A549 (cell line): ENCODE data around the gene ARRDC5. TPM values are rescaled to one million over a fixed set of nuclear protein-coding genes. Genes with fewer than 3 reads are reported as not detected.
"Not testable (repeated sequence)": the region's sequence is repeated elsewhere in the genome, so short reads cannot be mapped to it uniquely, and the experiment has no call there.

Experiments used
- ATAC-seq, 2 experiments: fragments of 200-7000 bp in 1 of 2; fragments of >200 bp in 1 of 2; cut with Nextera tagmentation in 1 of 2; cut with Tn5 transposase in 1 of 2; 3 replicates each; pipeline versions ENCODE4 v1.8.0 to v1.9.1; 2018 to 2020; ENCODE audit warnings: mild to moderate bottlenecking in 1 of 2, moderate library complexity in 1 of 2
- CTCF ChIA-PET: fragments of 300-600 bp; sonication (Branson Sonifier 250); formaldehyde crosslinking; extraction: SDS; loops from one replicate; lab custom pipeline; 2021; ENCODE audit warnings: antibody characterized with exemption, inconsistent platforms; lab: Yijun Ruan, JAX
- POLR2A ChIA-PET: fragments of 350-600 bp; formaldehyde crosslinking; extraction: SDS; loops from one replicate; lab custom pipeline; 2021; ENCODE audit warnings: antibody characterized with exemption, inconsistent platforms; lab: Yijun Ruan, JAX
- DNase-seq, 2 experiments: peaks; one replicate each; pipeline versions ENCODE4 v3.0.0 to v3.0.0-alpha.2; 2011 to 2016; ENCODE audit warnings: low read depth in 1 of 2, low spot score in 1 of 2
- FAIRE-seq: peaks from 2 replicates; lab custom pipeline; 2011; peaks lifted over from hg19 to GRCh38; lab: Jason Lieb, UNC
- H3K27ac ChIP-seq, 2 experiments: fragments of >200 bp; sonication (Bioruptor Twin); formaldehyde crosslinking; 3 replicates each; pipeline ENCODE4 v1.5.1; 2016 to 2017
- H3K4me1 ChIP-seq: fragments of >200 bp; sonication (Bioruptor Twin); formaldehyde crosslinking; 3 replicates; pipeline ENCODE4 v1.6.1; 2016
- H3K4me2 ChIP-seq: fragments of >200 bp; sonication (Bioruptor Twin); formaldehyde crosslinking; 3 replicates; pipeline ENCODE4 v1.6.1; 2016
- H3K4me3 ChIP-seq: fragments of >200 bp; sonication (Bioruptor Twin); formaldehyde crosslinking; 3 replicates; pipeline ENCODE4 v1.5.1; 2016
- H3K9me3 ChIP-seq: fragments of >200 bp; sonication (Bioruptor Twin); formaldehyde crosslinking; 3 replicates; pipeline ENCODE4 v1.6.1; 2016
- BCL3 ChIP-seq: fragments of >200 bp; sonication (Bioruptor Twin); formaldehyde crosslinking; IDR thresholded peaks from 3 replicates; pipeline ENCODE4 v1.6.1; 2016
- CEBPB ChIP-seq, 2 experiments: fragments of >200 bp in 1 of 2; sonication (Bioruptor Twin) in 1 of 2; formaldehyde crosslinking in 1 of 2; IDR thresholded peaks; 2 replicates each; pipeline ENCODE4 v1.6.1; 2012 to 2016
- CHD2 ChIP-seq: fragments of 150-350 bp; IDR thresholded peaks from 2 replicates; pipeline ENCODE4 v1.6.1; 2014; ENCODE audit warnings: low read length; ENCODE audit not compliant: partially characterized antibody
- CHD4 ChIP-seq: fragments of 200-600 bp; sonication (generic); IDR thresholded peaks from 2 replicates; pipeline ENCODE4 v1.6.1; 2016; ENCODE audit warnings: antibody characterized with exemption, mild to moderate bottlenecking, borderline replicate concordance
- EP300 ChIP-seq, 2 experiments: fragments of >200 bp; sonication (Bioruptor Twin); formaldehyde crosslinking; IDR thresholded peaks; 2 replicates in 1 of 2; 3 replicates in 1 of 2; pipeline ENCODE4 v1.6.1; 2016 to 2017
- FOSL2 ChIP-seq, 2 experiments: fragments of 450-650 bp in 1 of 2; fragments of >200 bp in 1 of 2; sonication (Bioruptor Twin) in 1 of 2; formaldehyde crosslinking; IDR thresholded peaks; 2 replicates each; pipeline versions ENCODE4 v1.5.0 to v1.6.1; 2016 to 2020; ENCODE audit warnings: mild to moderate bottlenecking in 1 of 2, moderate library complexity in 1 of 2
- GATA3 ChIP-seq: IDR thresholded peaks from 2 replicates; pipeline ENCODE4 v1.6.1; 2012; ENCODE audit warnings: borderline replicate concordance
- HMGXB4 ChIP-seq: fragments of 250-450 bp; sonication (Bioruptor Pico); IDR thresholded peaks from 2 replicates; pipeline ENCODE4 v1.5.0; 2021; ENCODE audit warnings: mild to moderate bottlenecking, moderate library complexity, borderline replicate concordance
- HOXB5 ChIP-seq: fragments of 250-450 bp; sonication (Bioruptor Pico); IDR thresholded peaks from 2 replicates; pipeline ENCODE4 v1.5.0; 2020; ENCODE audit warnings: mild to moderate bottlenecking, moderate library complexity
- JUNB ChIP-seq: fragments of >200 bp; sonication (Bioruptor Twin); formaldehyde crosslinking; IDR thresholded peaks from 2 replicates; pipeline ENCODE4 v1.6.1; 2016
- KDM5A ChIP-seq: fragments of 200-600 bp; sonication (generic); IDR thresholded peaks from 2 replicates; pipeline ENCODE4 v1.6.1; 2016; ENCODE audit warnings: antibody characterized with exemption, mild to moderate bottlenecking
- MAZ ChIP-seq: fragments of 150-350 bp; IDR thresholded peaks from 2 replicates; pipeline ENCODE4 v1.6.1; 2014; ENCODE audit warnings: antibody characterized with exemption, low read depth, low read length, borderline replicate concordance
- NPAS2 ChIP-seq: fragments of 250-450 bp; sonication (Bioruptor Pico); IDR thresholded peaks from 2 replicates; pipeline ENCODE4 v1.8.0; 2022; ENCODE audit warnings: mild to moderate bottlenecking, moderate library complexity, borderline replicate concordance
- POLR2A ChIP-seq: IDR thresholded peaks from 2 replicates; pipeline ENCODE4 v1.6.1; 2012; ENCODE audit warnings: mild to moderate bottlenecking, low read length
- RARB ChIP-seq: fragments of 250-450 bp; sonication (Bioruptor Pico); IDR thresholded peaks from 2 replicates; pipeline ENCODE4 v1.8.0; 2021; ENCODE audit warnings: mild to moderate bottlenecking, moderate library complexity
- RCOR1 ChIP-seq: fragments of 150-350 bp; IDR thresholded peaks from 2 replicates; pipeline ENCODE4 v1.6.1; 2014; ENCODE audit warnings: antibody characterized with exemption, low read length, low read depth
- RFX5 ChIP-seq: fragments of 450-650 bp; IDR thresholded peaks from 2 replicates; pipeline ENCODE4 v1.7.1; 2014; ENCODE audit warnings: antibody characterized with exemption, mild to moderate bottlenecking, moderate library complexity
- RNF2 ChIP-seq: fragments of 200-600 bp; sonication (generic); IDR thresholded peaks from 2 replicates; pipeline ENCODE4 v1.6.1; 2016; ENCODE audit warnings: low read depth, mild to moderate bottlenecking, antibody characterized with exemption, moderate library complexity, borderline replicate concordance
- WGBS: methylation state at CpG from one replicate; pipeline ENCODE4 v1.1.6; 2017; ENCODE audit errors: missing lambda C conversion rate; 5-methylcytosine and 5-hydroxymethylcytosine counted together
- polyA plus RNA-seq, 4 experiments: library from polyadenylated mRNA; depleted of rRNA in 3 of 4; stranded (reverse); fragments of >200 nt; fragmentation: RNase III in 1 of 4; extraction: RNeasy Plus Mini Kit Qiagen cat#74134 plus additional on column Dnase treatment in 1 of 4; gene quantifications; 2 replicates in 3 of 4; 3 replicates in 1 of 4; pipeline ENCODE4 v1.2.3, GENCODE V29; 2011 to 2017
- TF ChIP-seq, protein P1 (sequence below): fragments of 200-600 bp; sonication (generic); IDR thresholded peaks from 2 replicates; pipeline ENCODE4 v1.6.1; 2016; ENCODE audit warnings: antibody characterized with exemption, mild to moderate bottlenecking, moderate library complexity

The ARRDC5 gene
- polyA plus RNA-seq, 2 of the 4 experiments (the other 2 are of a cell fraction) = not detected

GRCh38 chr19:4859697-4860096, 43.0 kb downstream of the ARRDC5 start:
- 57% methylated on average over 1 of the region's 11 CpGs for WGBS
- Histone ChIP-seq H3K27ac (0 out of 6 replicates have a peak overlapping the region, but pooled peaks of 1 of the 2 experiments have one; percentile 31), H3K4me2 (no peak overlapping the region), H3K9me3 (no peaks in the 10 kb centered on the region)
- DNase-seq (no peak), FAIRE-seq (no peak), ATAC-seq (no peak)
- ChIA-PET CTCF (interaction anchor here (0.6 to 9.2 kb wide), 7 partner anchors 9 to 56 kb away, joined by 3 to 67 read pairs (median 4); no protein-coding TSS in a partner anchor), POLR2A (no interaction called here)
- TF ChIP-seq HMGXB4 (CRISPR knock-in tag) (no peak), CEBPB (IDR thresholded peaks at IDR 0.05) (no peak), EP300 (IDR thresholded peaks at IDR 0.05) (no peak), GATA3 (no peak)
- TF ChIP-seq, all 56 proteins: peak for 0
- no peaks in the 10 kb centered on the region for H3K4me1 ChIP-seq
- H3K4me3 ChIP-seq = no peak overlapping the region

DNA sequence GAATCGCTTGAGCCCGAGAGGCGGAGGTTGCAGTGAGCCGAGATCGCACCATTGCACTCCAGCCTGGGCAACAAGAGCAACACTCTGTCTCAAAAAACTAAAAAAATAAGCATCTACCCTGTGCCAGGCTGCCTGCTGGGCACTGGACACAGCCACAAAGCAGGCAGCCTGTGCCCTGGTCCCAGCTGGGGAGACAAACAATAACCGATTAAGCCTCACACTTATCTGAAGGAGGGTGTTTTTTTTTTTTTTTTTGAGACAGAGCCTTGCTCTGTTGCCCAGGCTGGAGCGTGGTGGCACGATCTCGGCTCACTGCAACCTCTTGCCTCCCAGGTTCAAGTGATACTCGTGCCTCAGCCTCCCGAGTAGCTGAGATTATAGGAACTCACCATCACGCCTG, 46.2 kb downstream of the ARRDC5 start:
- ChIA-PET CTCF (interaction anchor here (0.6 to 14.2 kb wide), 4 partner anchors 8 to 80 kb away, joined by 3 to 240 read pairs (median 10); no protein-coding TSS in a partner anchor), POLR2A (interaction anchor here (0.7 kb wide), 1 partner anchor 10 kb away, joined by 3 read pairs; no protein-coding TSS in a partner anchor)
- not testable (repeated sequence) for FAIRE-seq, H3K27ac ChIP-seq, H3K4me3 ChIP-seq, ATAC-seq, H3K9me3 ChIP-seq, DNase-seq, H3K4me1 ChIP-seq, H3K4me2 ChIP-seq
- WGBS = 97% methylated on average over 12 of the region's 12 CpGs

- CTCF ChIA-PET = interaction anchor here (0.6 to 14.2 kb wide), 4 partner anchors 9 to 59 kb away, joined by 3 to 240 read pairs (median 12); no protein-coding TSS in a partner anchor
- H3K27ac ChIP-seq, H3K4me1 ChIP-seq, H3K4me3 ChIP-seq, FAIRE-seq, DNase-seq, POLR2A ChIA-PET, H3K9me3 ChIP-seq, ATAC-seq, H3K4me2 ChIP-seq: not testable (repeated sequence)
- WGBS = 80% methylated on average over 8 of the region's 8 CpGs
These were observed 49.2 kb downstream of the ARRDC5 start for GRCh38 chr19:4853506-4853905.

GRCh38 chr19:4852484-4852883, 50.2 kb downstream of the ARRDC5 start:
- DNase-seq = no peak
- Histone ChIP-seq H3K4me3 (no peak overlapping the region), H3K4me2 (no peak overlapping the region), H3K9me3 (no peaks in the 10 kb centered on the region), H3K27ac (no peak overlapping the region), H3K4me1 (no peaks in the 10 kb centered on the region)
- ATAC-seq = peak; percentile 28 to 50; a peak in 1 of 6 replicates
- ChIA-PET CTCF (interaction anchor here (0.6 to 14.2 kb wide), 11 partner anchors 8 to 178 kb away, joined by 3 to 240 read pairs (median 6); partner anchors contain the start of gene PLIN3), POLR2A (no interaction called here)
- FAIRE-seq = no peak
- TF ChIP-seq JUNB (no peak), POLR2A (no peak), MAZ (no peak), CHD2 (no peak), EP300 (IDR thresholded peaks at IDR 0.05) (no peak), HOXB5 (CRISPR knock-in tag) (no peak), RCOR1 (no peak), BCL3 (no peak), KDM5A (no peak), FOSL2 (IDR thresholded peaks at IDR 0.05) (no peak), FOSL2 (CRISPR knock-in tag; IDR thresholded peaks at IDR 0.05) (no peak), GATA3 (no peak), RARB (CRISPR knock-in tag) (no peak), NPAS2 (no peak), RNF2 (no peak), RFX5 (no peak), CHD4 (no peak)
- TF ChIP-seq, protein P1, sequence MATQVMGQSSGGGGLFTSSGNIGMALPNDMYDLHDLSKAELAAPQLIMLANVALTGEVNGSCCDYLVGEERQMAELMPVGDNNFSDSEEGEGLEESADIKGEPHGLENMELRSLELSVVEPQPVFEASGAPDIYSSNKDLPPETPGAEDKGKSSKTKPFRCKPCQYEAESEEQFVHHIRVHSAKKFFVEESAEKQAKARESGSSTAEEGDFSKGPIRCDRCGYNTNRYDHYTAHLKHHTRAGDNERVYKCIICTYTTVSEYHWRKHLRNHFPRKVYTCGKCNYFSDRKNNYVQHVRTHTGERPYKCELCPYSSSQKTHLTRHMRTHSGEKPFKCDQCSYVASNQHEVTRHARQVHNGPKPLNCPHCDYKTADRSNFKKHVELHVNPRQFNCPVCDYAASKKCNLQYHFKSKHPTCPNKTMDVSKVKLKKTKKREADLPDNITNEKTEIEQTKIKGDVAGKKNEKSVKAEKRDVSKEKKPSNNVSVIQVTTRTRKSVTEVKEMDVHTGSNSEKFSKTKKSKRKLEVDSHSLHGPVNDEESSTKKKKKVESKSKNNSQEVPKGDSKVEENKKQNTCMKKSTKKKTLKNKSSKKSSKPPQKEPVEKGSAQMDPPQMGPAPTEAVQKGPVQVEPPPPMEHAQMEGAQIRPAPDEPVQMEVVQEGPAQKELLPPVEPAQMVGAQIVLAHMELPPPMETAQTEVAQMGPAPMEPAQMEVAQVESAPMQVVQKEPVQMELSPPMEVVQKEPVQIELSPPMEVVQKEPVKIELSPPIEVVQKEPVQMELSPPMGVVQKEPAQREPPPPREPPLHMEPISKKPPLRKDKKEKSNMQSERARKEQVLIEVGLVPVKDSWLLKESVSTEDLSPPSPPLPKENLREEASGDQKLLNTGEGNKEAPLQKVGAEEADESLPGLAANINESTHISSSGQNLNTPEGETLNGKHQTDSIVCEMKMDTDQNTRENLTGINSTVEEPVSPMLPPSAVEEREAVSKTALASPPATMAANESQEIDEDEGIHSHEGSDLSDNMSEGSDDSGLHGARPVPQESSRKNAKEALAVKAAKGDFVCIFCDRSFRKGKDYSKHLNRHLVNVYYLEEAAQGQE = no peak
- WGBS = 97% methylated on average over 6 of the region's 6 CpGs
